ENCODE measurements around the gene CMSS1.
"Not testable (repeated sequence)": the region's sequence is repeated elsewhere in the genome, so short reads cannot be mapped to it uniquely, and the experiment has no call there.

Gene CMSS1

GRCh38 chr3:100024520-100025303 lies 207.1 kb downstream of the CMSS1 start:
- no peak for DNase-seq (ENCODE audit: low read depth in 2 of 2)

GRCh38 chr3:100027321-100027720 lies 209.7 kb downstream of the CMSS1 start:
- DNase-seq (ENCODE audit: low read depth in 2 of 2) = no peak

- no peak for DNase-seq (ENCODE audit: low read depth in 2 of 2)
Observed at GRCh38 chr3:100029052-100029451, 211.4 kb downstream of the CMSS1 start.

- no peak for DNase-seq (ENCODE audit: low read depth in 2 of 2)
Observed at GRCh38 chr3:100029689-100030088, 212.0 kb downstream of the CMSS1 start.

DNA sequence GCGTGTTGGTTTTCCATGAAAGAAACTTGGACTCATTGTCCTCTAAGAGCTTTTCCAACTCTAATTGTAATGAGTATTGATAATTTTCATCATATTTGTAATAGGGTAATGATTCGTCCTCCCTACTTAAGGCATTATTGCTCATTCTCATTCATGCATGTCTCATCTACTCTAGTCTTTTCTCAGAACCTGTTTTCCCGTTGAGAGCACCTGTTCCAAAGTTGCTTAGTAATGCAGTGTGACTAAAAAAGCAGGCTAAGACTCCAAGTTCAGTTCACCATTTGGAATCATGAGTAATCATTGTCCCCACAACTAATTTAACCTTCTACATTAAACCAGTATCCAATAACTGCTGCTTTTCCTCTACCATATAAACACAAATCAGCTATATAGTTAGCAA lies 212.7 kb downstream of the CMSS1 start:
- no peak for DNase-seq (ENCODE audit: low read depth in 2 of 2)

GRCh38 chr3:100030914-100031425 lies 213.3 kb downstream of the CMSS1 start:
- no peak for DNase-seq (ENCODE audit: low read depth in 2 of 2)

DNA sequence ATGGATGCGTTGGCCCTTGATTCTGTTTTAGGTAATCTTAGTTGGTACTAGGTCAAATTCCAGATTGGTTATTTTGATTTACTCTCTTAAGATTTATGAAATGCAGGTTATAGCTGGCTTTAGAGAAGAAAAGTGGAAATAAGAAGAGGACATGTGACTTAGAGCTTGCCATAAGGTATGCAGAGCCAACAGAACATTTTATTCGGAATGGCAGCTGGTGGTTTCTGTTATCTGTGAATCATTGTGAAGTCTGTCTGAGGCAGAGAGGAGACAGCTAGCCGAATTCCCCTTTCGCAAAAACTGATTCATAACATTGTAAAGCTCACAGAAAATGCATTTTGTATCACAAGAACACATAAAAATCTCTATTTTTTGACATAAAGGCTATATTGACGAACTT lies 214.6 kb downstream of the CMSS1 start:
- DNase-seq (ENCODE audit: low read depth in 2 of 2) = no peak

- DNase-seq (ENCODE audit: low read depth in 2 of 2) = no peak
Observed at GRCh38 chr3:100033184-100033583, 215.5 kb downstream of the CMSS1 start.

DNA sequence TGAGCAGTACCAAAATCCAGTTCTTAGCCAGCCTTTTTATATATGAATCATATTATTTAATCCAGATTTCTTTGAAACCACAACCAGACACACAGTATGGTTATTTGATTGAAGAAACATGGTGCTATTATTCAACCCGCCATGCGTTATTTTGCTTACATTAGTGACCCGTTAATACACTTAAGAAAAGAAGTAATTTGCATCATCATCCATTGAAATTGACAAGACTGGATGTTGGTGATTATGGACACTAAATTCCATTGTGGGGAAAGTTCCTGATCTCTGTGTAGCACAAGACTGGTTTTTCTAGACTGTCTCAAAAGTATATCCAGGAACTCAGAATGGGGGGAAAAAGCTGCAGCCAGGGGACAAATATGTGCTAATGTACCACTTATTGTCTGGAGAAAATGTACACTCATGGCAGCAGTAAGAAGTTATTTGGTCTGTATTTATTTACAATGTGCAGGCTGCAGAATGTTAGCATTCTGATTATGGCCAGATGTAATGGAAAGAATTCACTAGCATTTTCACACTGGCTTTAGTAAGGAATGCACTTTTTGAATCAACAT lies 216.3 kb downstream of the CMSS1 start:
- no peak for DNase-seq (ENCODE audit: low read depth in 2 of 2)

DNA sequence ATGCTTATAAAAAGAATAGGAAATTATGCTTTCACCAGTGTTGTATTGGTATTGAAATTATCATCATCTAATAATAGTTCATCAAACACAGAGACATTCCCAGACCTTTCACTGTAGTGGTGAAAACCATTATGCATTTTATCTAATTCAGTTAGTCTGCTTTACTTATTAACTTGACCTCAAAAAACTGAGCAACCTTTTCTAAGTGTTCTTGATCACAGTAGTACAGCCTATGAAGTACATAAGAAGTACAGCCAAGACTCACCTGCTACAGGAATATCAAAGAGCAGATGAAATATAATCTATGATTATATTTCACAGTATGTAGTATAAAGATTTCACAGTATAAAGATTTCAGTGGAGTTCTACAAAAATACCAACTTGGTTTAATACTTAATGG lies 221.4 kb downstream of the CMSS1 start:
- DNase-seq (ENCODE audit: low read depth in 2 of 2) = no peak

GRCh38 chr3:100040451-100041225 lies 223.0 kb downstream of the CMSS1 start:
- DNase-seq (ENCODE audit: low read depth in 2 of 2) = no peak

DNA sequence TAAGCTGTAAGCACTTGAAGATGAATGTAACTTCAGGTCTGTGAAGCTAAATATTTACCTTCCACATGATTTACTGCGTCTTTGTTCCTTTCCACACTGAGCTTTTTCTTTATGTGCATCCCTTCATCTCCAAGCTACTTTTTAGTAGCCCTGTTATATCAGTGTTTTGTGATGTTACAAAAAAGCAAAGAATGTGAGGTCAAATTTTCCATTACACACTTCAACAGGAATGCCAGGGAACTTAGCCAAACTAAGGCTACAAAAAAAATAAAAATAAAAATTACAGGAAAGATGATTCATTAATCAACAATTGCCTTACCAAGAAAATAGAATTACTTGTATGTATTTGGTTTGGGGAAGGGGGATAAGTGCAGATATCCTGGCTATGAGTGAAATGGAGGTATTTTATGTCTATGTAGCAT lies 223.7 kb downstream of the CMSS1 start:
- no peak for DNase-seq (ENCODE audit: low read depth in 2 of 2)

GRCh38 chr3:100042166-100042981 lies 224.7 kb downstream of the CMSS1 start:
- no peak for DNase-seq (ENCODE audit: low read depth in 2 of 2)

- DNase-seq (ENCODE audit: low read depth in 2 of 2) = no peak
Observed at GRCh38 chr3:100043271-100043670, 225.6 kb downstream of the CMSS1 start.

DNA sequence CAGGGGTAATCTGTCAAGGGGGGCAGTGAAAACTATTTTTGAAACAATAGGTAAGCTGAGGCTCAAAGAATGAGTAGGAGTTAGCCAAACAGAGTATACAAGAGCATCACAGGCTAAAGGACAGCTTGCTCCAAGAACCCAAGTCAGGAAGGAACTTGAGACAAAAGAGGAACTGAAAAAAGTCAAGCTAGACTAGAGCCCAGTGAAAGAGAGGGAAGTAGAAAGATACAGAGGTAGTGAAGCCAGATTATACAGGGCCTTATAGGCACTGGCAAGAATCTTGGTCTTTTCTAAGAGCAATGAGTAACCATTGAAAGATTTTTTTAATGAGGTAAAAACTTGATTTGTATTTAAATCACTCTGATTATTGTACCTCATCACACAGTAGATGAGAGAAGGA lies 226.7 kb downstream of the CMSS1 start:
- DNase-seq (ENCODE audit: low read depth in 2 of 2) = no peak

DNA sequence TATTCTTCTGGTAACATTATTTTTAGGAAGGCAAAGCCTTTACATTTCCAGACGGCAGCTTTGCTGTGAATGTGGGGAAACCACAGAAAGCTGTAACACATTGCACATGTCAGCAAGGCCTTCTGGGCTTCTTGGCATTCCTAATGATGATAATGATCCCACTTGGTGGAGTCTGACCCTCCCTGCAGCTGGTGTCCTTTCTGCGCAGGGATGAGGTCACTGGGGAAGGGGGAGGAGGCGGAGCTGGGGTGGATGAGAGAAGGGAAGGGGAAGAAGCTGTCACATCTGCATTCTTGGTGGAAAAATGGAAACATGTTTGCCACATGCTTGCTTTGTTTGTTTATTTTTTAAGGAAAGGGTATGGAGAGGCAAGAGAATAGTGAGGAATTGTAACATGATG lies 228.0 kb downstream of the CMSS1 start:
- DNase-seq (ENCODE audit: low read depth in 2 of 2) = no peak

GRCh38 chr3:100046986-100047385 lies 229.3 kb downstream of the CMSS1 start:
- DNase-seq (ENCODE audit: low read depth in 2 of 2) = no peak

DNA sequence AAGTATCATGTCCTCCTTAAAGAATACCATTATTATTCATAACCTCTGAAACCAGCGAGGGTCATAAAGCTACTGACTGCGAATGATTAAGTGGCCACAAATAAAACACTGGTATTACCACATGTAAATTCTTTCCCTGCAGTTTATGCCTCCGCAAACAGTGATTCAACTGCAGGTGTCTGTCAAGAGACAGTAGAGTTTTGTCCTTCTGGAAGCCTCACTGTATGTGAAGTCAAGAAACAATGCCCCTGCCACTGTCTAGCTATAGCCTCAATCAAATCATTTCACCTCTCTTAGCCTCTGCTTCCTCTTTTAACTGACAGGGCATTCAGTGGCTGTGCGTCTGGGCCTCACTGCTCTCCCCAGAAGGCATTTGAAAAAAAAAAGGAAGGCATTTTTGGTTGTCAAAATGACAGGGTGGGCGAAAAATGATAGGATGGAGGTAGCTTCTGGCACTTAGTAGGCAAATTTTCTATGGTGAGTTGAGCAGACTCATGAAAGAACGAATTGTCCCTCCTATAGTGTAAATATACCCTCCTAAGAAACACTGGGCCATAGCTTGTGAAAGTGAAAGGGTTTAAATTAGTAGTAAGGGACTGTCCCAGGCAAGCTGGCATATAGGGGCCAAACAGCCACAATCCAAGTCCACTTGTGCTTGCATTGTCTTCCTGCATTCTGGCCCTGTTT lies 229.9 kb downstream of the CMSS1 start:
- DNase-seq (ENCODE audit: low read depth in 2 of 2) = no peak

GRCh38 chr3:100048248-100048647 lies 230.6 kb downstream of the CMSS1 start:
- no peak for DNase-seq (ENCODE audit: low read depth in 2 of 2)

DNA sequence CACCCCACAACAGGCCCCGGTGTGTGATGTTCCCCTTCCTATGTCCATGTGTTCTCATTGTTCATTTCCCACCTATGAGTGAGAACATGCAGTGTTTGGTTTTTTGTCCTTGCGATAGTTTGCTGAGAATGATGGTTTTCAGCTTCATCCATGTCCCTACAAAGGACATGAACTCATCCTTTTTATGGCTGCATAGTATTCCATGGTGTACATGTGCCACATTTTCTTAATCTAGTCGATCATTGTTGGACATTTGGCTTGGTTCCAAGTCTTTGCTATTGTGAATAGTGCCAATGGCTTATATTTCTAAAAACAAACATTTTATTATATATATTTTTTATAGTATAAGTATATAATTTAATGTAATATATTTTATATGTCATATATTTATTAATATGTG lies 233.9 kb downstream of the CMSS1 start:
- DNase-seq (ENCODE audit: low read depth in 2 of 2) = not testable (repeated sequence)

DNA sequence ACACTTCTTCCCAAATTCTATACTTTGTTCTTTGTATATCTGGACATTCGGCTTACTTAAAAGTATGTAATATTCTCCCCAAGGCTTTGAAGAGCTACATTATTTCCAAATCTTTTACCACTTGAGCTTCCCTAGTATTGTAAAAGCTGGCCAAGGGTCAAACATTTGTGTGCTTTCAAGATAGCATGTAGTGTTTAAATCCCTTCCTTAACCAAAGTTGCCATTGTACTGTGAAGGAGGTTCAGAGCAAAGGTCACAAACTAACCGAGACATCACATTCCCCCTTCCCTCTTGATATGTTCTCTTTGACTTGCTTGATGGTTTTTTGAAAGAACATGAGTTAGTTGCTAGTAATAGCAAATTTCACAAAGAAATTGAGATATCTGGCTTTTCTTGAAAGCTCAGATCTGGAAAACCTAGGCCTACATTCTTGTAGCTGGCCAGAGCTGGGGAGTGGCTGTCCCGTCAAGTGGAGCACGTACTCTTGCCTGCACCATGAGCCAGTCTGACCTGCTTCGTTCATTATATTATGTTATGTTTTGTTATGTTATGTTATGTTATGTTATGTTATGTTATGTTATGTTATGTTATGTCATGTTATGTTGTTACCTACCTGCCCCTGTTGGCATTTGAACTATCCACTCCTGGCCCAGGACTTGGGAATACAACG lies 236.4 kb downstream of the CMSS1 start:
- no peak for DNase-seq (ENCODE audit: low read depth in 2 of 2)
